ENCODE results near the gene CDC25A. TPM values are rescaled to one million over a fixed set of nuclear protein-coding genes. Genes with fewer than 3 reads are reported as not detected.
A peak's percentile ranks its signal among the peaks of the same experiment; 100 is the strongest.

The CDC25A gene
- total and polyA plus RNA-seq, 2 of the 13 experiments (the other 11 are each of a cell fraction or from before 2014, with no cell fraction given) = 7.9 to 45.4 TPM

- TF ChIP-seq CENPX (CRISPR knock-in tag; IDR thresholded peaks at IDR 0.05) = no peak
- TF ChIP-seq PLSCR1 (CRISPR knock-in tag; IDR thresholded peaks at IDR 0.05; ENCODE audit: borderline replicate concordance) = no peak
- TF ChIP-seq ZBTB20 (CRISPR knock-in tag; IDR thresholded peaks at IDR 0.05; ENCODE audit: borderline replicate concordance, low read depth) = no peak
- TF ChIP-seq GZF1 (CRISPR knock-in tag; IDR thresholded peaks at IDR 0.05) = no peak
- no peak for TF ChIP-seq ZNF850 (CRISPR knock-in tag; conservative IDR thresholded peaks at IDR 0.05)
- TF ChIP-seq GATAD1 (CRISPR knock-in tag; IDR thresholded peaks at IDR 0.05) = peak; percentile 50; the same call in 1 of the 2 replicates
- 0 out of 2 replicates have a peak, but pooled peaks have one; percentile 19 for TF ChIP-seq ZBTB26 (CRISPR knock-in tag; IDR thresholded peaks at IDR 0.05; ENCODE audit: borderline replicate concordance)
- peak; percentile 97 for TF ChIP-seq NFYC (CRISPR knock-in tag; IDR thresholded peaks at IDR 0.05)
- TF ChIP-seq PPARG (CRISPR knock-in tag; conservative IDR thresholded peaks at IDR 0.05) = peak; percentile 30; the same call in 1 of the 2 replicates
- TF ChIP-seq MTA1 (CRISPR knock-in tag; IDR thresholded peaks at IDR 0.05; ENCODE audit: borderline replicate concordance) = no peak
- TF ChIP-seq ATF7-NPFF (CRISPR knock-in tag; IDR thresholded peaks at IDR 0.05; ENCODE audit: low read depth) = peak; percentile 60; the same call in 1 of the 2 replicates
- TF ChIP-seq RNF2 (conservative IDR thresholded peaks at IDR 0.05; ENCODE audit: low read depth) = no peak
- TF ChIP-seq TFAP4 (IDR thresholded peaks at IDR 0.05; ENCODE audit: borderline replicate concordance, low read depth) = peak; percentile 99
- no peak for TF ChIP-seq ZNF20 (CRISPR knock-in tag; IDR thresholded peaks at IDR 0.05)
- TF ChIP-seq ZNF574 (CRISPR knock-in tag; IDR thresholded peaks at IDR 0.05) = peak; percentile 71; the same call in 1 of the 2 replicates
- no peak for TF ChIP-seq FOXA1 (IDR thresholded peaks at IDR 0.05)
- no peak for TF ChIP-seq FOXA1 (CRISPR knock-in tag; IDR thresholded peaks at IDR 0.05)
- TF ChIP-seq ZNF605 (CRISPR knock-in tag; IDR thresholded peaks at IDR 0.05) = peak; percentile 76
- TF ChIP-seq MXI1 (IDR thresholded peaks at IDR 0.05; ENCODE audit: borderline replicate concordance, low read depth, low read length) = peak; percentile 89; the same call in 2 of the 3 replicates
- 0 out of 2 replicates have a peak, but pooled peaks have one; percentile 42 for TF ChIP-seq ZNF136 (CRISPR knock-in tag; IDR thresholded peaks at IDR 0.05; ENCODE audit: low read depth)
- TF ChIP-seq MEF2D (CRISPR knock-in tag; IDR thresholded peaks at IDR 0.05) = 0 out of 2 replicates have a peak, but pooled peaks have one; percentile 13
- peak; percentile 66; the same call in 1 of the 2 replicates for TF ChIP-seq SUZ12 (IDR thresholded peaks at IDR 0.05; ENCODE audit: low read depth, low read length)
- TF ChIP-seq ZNF564 (CRISPR knock-in tag; IDR thresholded peaks at IDR 0.05) = peak; percentile 36; the same call in 1 of the 2 replicates
- TF ChIP-seq ZNF792 (CRISPR knock-in tag; IDR thresholded peaks at IDR 0.05) = 0 out of 2 replicates have a peak, but pooled peaks have one; percentile 32
- TF ChIP-seq ZNF205 (CRISPR knock-in tag; IDR thresholded peaks at IDR 0.05) = peak; percentile 82; the same call in 1 of the 2 replicates
Measured at GRCh38 chr3:48188266-48189201, at the start of gene CDC25A (continued).
